Trophoblast cell (in vitro differentiated cells and primary cell): ENCODE data around the gene SCN2B.

Experiments used
- DNase-seq, 2 donors: peaks; one replicate each; pipeline ENCODE4 v3.0.0-alpha.2; 2016
- H2AFZ ChIP-seq: 2 replicates; pipeline ENCODE4 v1.6.1; 2013; ENCODE audit warnings: low read length, moderate library complexity, mild to moderate bottlenecking; ENCODE audit not compliant: insufficient read depth, poor library complexity
- H2AK5ac ChIP-seq: 2 replicates; pipeline ENCODE4 v1.6.1; 2013; ENCODE audit warnings: mild to moderate bottlenecking, low read length
- H2BK120ac ChIP-seq: 2 replicates; pipeline ENCODE4 v1.6.1; 2013; ENCODE audit warnings: low read length, mild to moderate bottlenecking, moderate library complexity; ENCODE audit not compliant: insufficient read depth, poor library complexity
- H2BK12ac ChIP-seq: 2 replicates; pipeline ENCODE4 v1.6.1; 2013; ENCODE audit warnings: mild to moderate bottlenecking, low read length, moderate library complexity
- H2BK5ac ChIP-seq: 2 replicates; pipeline ENCODE4 v1.6.1; 2013; ENCODE audit warnings: low read length, low read depth, moderate library complexity, mild to moderate bottlenecking; ENCODE audit not compliant: poor library complexity
- H3K14ac ChIP-seq: 2 replicates; pipeline ENCODE4 v1.6.1; 2013; ENCODE audit warnings: mild to moderate bottlenecking, low read length
- H3K18ac ChIP-seq: 2 replicates; pipeline ENCODE4 v1.6.1; 2013; ENCODE audit warnings: mild to moderate bottlenecking, low read length
- H3K23ac ChIP-seq: 2 replicates; pipeline ENCODE4 v1.6.1; 2013; ENCODE audit warnings: low read length
- H3K27ac ChIP-seq: 2 replicates; pipeline ENCODE4 v1.5.1; 2013; ENCODE audit warnings: low read depth, mild to moderate bottlenecking, inconsistent platforms, low read length, moderate library complexity
- H3K27me3 ChIP-seq: 2 replicates; pipeline ENCODE4 v1.6.1; 2013; ENCODE audit warnings: inconsistent platforms, mild to moderate bottlenecking, low read length, moderate library complexity; ENCODE audit not compliant: insufficient read depth
- H3K36me3 ChIP-seq, 2 experiments: 1 replicate in 1 of 2; 2 replicates in 1 of 2; pipeline ENCODE4 v1.6.1; 2013; ENCODE audit warnings: low read length in 2 of 2, mild to moderate bottlenecking in 2 of 2, moderate library complexity in 1 of 2; ENCODE audit not compliant: insufficient read depth in 2 of 2, control insufficient read depth in 1 of 2
- H3K4ac ChIP-seq: 2 replicates; pipeline ENCODE4 v1.6.1; 2013; ENCODE audit warnings: low read depth, mild to moderate bottlenecking, low read length, moderate library complexity
- H3K4me1 ChIP-seq, 2 experiments: 1 replicate in 1 of 2; 2 replicates in 1 of 2; pipeline ENCODE4 v1.6.1; 2013; ENCODE audit warnings: low read length in 2 of 2, mild to moderate bottlenecking in 2 of 2, moderate library complexity in 1 of 2; ENCODE audit not compliant: insufficient read depth in 2 of 2, control insufficient read depth in 1 of 2
- H3K4me2 ChIP-seq: 2 replicates; pipeline ENCODE4 v1.6.1; 2013; ENCODE audit warnings: inconsistent platforms, mild to moderate bottlenecking, low read length, moderate library complexity
- H3K4me3 ChIP-seq: 2 replicates; pipeline ENCODE4 v1.5.1; 2013; ENCODE audit warnings: mild to moderate bottlenecking, low read depth, low read length, inconsistent platforms
- H3K79me1 ChIP-seq: one replicate; pipeline ENCODE4 v1.6.1; 2013; ENCODE audit warnings: low read length
- H3K79me2 ChIP-seq: 2 replicates; pipeline ENCODE4 v1.6.1; 2013; ENCODE audit warnings: low read length, mild to moderate bottlenecking; ENCODE audit not compliant: control insufficient read depth, insufficient read depth, poor library complexity
- H3K9ac ChIP-seq: 2 replicates; pipeline ENCODE4 v1.6.1; 2013; ENCODE audit warnings: mild to moderate bottlenecking, low read length
- H3K9me3 ChIP-seq: 2 replicates; pipeline ENCODE4 v1.6.1; 2013; ENCODE audit warnings: low read depth, mild to moderate bottlenecking, control low read depth, inconsistent platforms, low read length; ENCODE audit not compliant: insufficient read depth
- H4K12ac ChIP-seq: 2 replicates; pipeline ENCODE4 v1.6.1; 2013; ENCODE audit warnings: low read depth, mild to moderate bottlenecking, low read length, moderate library complexity
- H4K8ac ChIP-seq: 2 replicates; pipeline ENCODE4 v1.6.1; 2013; ENCODE audit warnings: low read depth, mild to moderate bottlenecking, low read length, moderate library complexity
- H4K91ac ChIP-seq: one replicate; pipeline ENCODE4 v1.6.1; 2013; ENCODE audit warnings: low read depth, mild to moderate bottlenecking, low read length, moderate library complexity
- whole genome bisulfite sequencing: extraction: QIAGEN DNeasy Blood & Tissue Kit; methylation state at CpG from one replicate; pipeline ENCODE4 v1.1.7; 2013; ENCODE audit warnings: missing lambda C conversion rate; ENCODE audit not compliant: insufficient read length, insufficient coverage; ENCODE audit errors: extremely low coverage; 5-methylcytosine and 5-hydroxymethylcytosine counted together

SCN2B gene

DNA sequence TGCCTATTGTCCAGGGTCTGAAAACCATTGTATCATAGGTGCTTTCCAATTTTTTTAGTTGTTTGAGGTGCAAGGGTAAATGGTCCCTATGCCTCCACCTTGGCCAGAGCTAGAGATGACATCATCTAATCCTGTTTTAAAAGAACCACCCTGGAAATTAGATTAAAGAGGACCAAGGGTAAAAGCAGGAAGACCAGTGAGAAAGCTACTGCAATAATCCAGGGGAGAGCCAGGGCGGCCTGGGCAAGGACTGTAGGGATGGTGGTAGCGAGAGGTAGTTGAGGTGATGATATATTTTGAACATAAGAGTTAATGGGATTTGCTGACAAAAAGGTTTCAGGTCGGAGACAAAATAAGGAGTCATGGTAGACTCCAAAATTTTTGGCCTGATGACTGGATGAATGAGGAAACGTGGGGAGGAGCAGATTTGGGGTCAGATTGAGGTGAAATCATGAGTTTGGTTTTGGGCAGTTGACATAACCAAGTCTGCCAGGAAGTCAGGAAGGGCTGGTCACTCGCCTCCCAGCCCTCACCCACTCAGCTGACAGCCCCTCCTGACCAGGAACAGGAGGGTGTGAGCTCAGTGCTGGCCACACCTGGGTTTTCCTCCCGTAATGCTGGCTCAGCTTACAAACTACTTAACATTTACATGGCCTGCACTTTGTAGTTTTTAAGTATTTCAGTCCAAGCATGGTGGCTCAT lies 46.8 kb downstream of the SCN2B start:
- H3K18ac ChIP-seq, result no peak overlapping the region
- no peak overlapping the region for H4K12ac ChIP-seq
- no peak overlapping the region for H3K4me3 ChIP-seq
- no peak overlapping the region for H3K14ac ChIP-seq
- H3K4me2 ChIP-seq, result no peak overlapping the region
- no peak overlapping the region for H3K9ac ChIP-seq
- H3K79me2 ChIP-seq, result no peaks in the 10 kb centered on the region
- H3K9me3 ChIP-seq, result no peaks in the 10 kb centered on the region
- no peak overlapping the region for H3K23ac ChIP-seq
- H2BK120ac ChIP-seq, result no peak overlapping the region
- H3K36me3 ChIP-seq, result no peaks in the 10 kb centered on the region
- H2AK5ac ChIP-seq, result no peak overlapping the region
- no peaks in the 10 kb centered on the region for H3K27me3 ChIP-seq
- H3K4me1 ChIP-seq, result peaks cover 0 to 3% of the 10 kb centered on the region in 2 experiments
- H3K4ac ChIP-seq, result no peak overlapping the region
- H2BK12ac ChIP-seq, result no peak overlapping the region
- no peak overlapping the region for H2BK5ac ChIP-seq
- H3K27ac ChIP-seq, result no peak overlapping the region
- no peak overlapping the region for H2AFZ ChIP-seq
- no CpG with 5 or more reads among the region's 6 CpGs for WGBS
- H3K79me1 ChIP-seq, result no peaks in the 10 kb centered on the region
- H4K91ac ChIP-seq, result no peak overlapping the region
- no peak overlapping the region for H4K8ac ChIP-seq
- no peak for DNase-seq

DNA sequence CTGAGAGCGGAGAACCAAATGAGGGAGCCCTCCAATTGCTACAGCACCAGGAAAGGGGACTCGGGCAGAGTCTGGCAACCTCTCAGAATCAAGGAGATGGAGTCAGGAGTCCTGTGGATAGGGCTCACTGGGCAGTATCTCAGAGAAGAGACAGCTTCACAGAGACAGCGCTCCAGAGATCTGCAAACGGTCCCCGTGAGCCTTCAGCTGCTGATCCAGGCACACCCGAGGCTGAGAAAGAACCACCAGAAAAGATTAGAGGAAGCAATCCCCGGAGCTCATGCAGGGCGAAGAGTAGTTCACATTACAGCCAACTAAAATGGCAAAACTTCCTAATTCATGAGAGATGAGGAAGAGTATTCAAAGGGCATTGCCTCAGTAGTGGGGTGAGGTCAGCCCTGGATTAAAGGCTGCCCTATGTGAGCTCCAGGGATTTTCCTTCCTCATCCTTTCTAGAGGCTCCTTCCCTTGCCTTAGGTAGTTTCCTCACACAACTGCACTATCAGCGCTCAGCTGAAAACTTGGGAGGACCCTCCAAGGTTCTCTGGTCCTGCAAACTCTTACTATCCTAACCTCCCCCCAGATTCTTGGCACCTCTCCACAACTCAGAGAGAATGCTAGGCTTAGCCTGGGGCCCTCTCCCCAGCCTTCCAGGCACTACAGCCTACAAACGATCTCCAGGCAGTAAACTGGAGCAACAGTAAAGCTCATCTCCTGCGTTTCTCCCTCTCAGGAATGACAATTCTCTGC lies 47.5 kb downstream of the SCN2B start:
- Histone ChIP-seq H2BK120ac (no peak overlapping the region), H3K36me3 (no peaks in the 10 kb centered on the region), H3K27ac (no peak overlapping the region), H4K91ac (no peak overlapping the region), H2BK5ac (no peak overlapping the region), H3K4ac (no peak overlapping the region), H3K4me3 (no peak overlapping the region), H3K18ac (no peak overlapping the region), H3K27me3 (no peaks in the 10 kb centered on the region), H4K12ac (no peak overlapping the region), H3K79me2 (no peaks in the 10 kb centered on the region), H3K4me2 (no peak overlapping the region), H2AFZ (no peak overlapping the region), H3K9ac (no peak overlapping the region), H3K4me1 (peaks cover 0 to 3% of the 10 kb centered on the region in 2 experiments), H3K9me3 (no peaks in the 10 kb centered on the region), H3K79me1 (no peaks in the 10 kb centered on the region), H2BK12ac (no peak overlapping the region), H4K8ac (no peak overlapping the region), H3K14ac (no peak overlapping the region), H2AK5ac (no peak overlapping the region), H3K23ac (no peak overlapping the region)
- no CpG with 5 or more reads among the region's 11 CpGs for WGBS
- DNase-seq, result no peak

DNA sequence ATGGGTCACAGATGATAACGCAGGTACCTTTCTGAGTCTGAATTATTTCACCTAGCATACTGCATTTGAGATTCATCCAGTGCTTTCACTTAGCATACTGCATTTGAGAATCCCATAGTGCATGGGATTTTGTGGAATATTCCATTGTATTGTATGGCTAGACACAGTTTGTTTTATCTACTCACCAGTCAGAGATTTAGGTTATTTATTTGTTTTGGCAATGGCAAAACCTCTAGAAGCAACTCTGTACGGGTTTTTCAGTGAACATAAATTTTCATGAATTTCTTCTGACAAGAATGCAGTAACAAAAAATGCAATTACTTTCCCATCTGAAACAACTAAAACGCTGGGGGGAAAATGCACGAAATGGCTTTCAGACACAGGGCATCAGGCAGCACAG lies 48.1 kb downstream of the SCN2B start:
- no peaks in the 10 kb centered on the region for H3K27me3 ChIP-seq
- no peak overlapping the region for H3K18ac ChIP-seq
- H2BK5ac ChIP-seq, result no peak overlapping the region
- H2BK120ac ChIP-seq, result no peak overlapping the region
- no peaks in the 10 kb centered on the region for H3K4me1 ChIP-seq
- H3K4me3 ChIP-seq, result no peak overlapping the region
- no CpG with 5 or more reads among the region's 4 CpGs for WGBS
- no peak overlapping the region for H4K8ac ChIP-seq
- no peaks in the 10 kb centered on the region for H3K79me2 ChIP-seq
- DNase-seq, result no peak
- no peak overlapping the region for H3K27ac ChIP-seq
- H3K9ac ChIP-seq, result no peak overlapping the region
- no peak overlapping the region for H3K4ac ChIP-seq
- H3K23ac ChIP-seq, result no peak overlapping the region
- H2AK5ac ChIP-seq, result no peak overlapping the region
- no peaks in the 10 kb centered on the region for H3K79me1 ChIP-seq
- H4K12ac ChIP-seq, result no peak overlapping the region
- H4K91ac ChIP-seq, result no peak overlapping the region
- no peak overlapping the region for H3K14ac ChIP-seq
- no peak overlapping the region for H2BK12ac ChIP-seq
- no peaks in the 10 kb centered on the region for H3K36me3 ChIP-seq
- H2AFZ ChIP-seq, result no peak overlapping the region
- H3K4me2 ChIP-seq, result no peak overlapping the region
- no peaks in the 10 kb centered on the region for H3K9me3 ChIP-seq

DNA sequence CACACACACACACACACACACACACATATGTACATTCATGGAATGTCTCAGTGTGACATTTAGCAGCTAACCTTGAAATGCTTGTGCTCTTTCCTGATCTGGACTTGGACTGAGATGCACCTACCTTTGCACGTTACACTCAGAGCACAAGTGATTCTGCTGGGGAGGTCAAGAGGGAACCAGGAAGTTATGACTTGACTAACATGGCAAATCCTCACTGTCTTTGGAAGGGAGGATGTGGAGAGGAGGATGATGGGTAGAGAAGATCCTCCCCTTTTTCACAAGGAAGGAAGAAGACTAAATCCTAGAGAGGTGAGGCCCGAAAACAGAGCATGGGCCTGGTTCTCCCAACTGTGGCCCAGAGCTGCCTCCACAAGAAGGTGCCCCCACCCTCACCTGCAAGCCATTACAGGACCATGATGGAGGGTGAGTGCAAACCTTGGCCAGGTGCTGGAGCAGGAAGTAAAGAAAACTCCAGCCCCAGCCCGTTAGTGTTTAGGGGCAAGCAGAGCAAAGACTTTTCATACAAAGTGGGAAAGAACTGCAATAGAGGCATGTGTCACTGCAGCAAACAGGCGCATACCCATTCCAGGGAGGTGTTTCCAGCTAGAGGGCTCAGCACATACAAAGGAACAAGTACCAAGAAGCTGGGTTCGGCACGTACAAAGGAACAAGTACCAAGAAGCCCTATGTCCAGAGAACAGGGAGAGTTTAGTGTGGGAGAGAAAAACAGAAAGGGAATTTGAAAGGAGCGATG lies 50.2 kb downstream of the SCN2B start:
- Histone ChIP-seq H3K4me1 (no peaks in the 10 kb centered on the region), H3K9me3 (no peaks in the 10 kb centered on the region)

More for the DNA sequence above, 50.2 kb downstream of the SCN2B start:
- H3K79me1 ChIP-seq, result no peaks in the 10 kb centered on the region
- H4K8ac ChIP-seq, result no peak overlapping the region
- no peak overlapping the region for H3K18ac ChIP-seq
- H3K79me2 ChIP-seq, result no peaks in the 10 kb centered on the region
- no peak overlapping the region for H4K12ac ChIP-seq
- no CpG with 5 or more reads among the region's 7 CpGs for WGBS
- no peak overlapping the region for H3K9ac ChIP-seq
- H3K4me3 ChIP-seq, result no peak overlapping the region
- no peak overlapping the region for H2BK120ac ChIP-seq
- no peak overlapping the region for H4K91ac ChIP-seq
- no peak overlapping the region for H2BK5ac ChIP-seq
- DNase-seq, result no peak
- H3K27ac ChIP-seq, result no peak overlapping the region
- no peak overlapping the region for H3K4ac ChIP-seq
- no peak overlapping the region for H3K23ac ChIP-seq
- no peak overlapping the region for H2AFZ ChIP-seq
- H3K14ac ChIP-seq, result no peak overlapping the region
- no peaks in the 10 kb centered on the region for H3K27me3 ChIP-seq
- no peak overlapping the region for H3K4me2 ChIP-seq
- H2BK12ac ChIP-seq, result no peak overlapping the region
- H3K36me3 ChIP-seq, result no peaks in the 10 kb centered on the region
- H2AK5ac ChIP-seq, result no peak overlapping the region
